Daoy (cell line): Measurements from ENCODE around the gene USP9X. TPM values are rescaled to one million over a fixed set of nuclear protein-coding genes. Genes with fewer than 3 reads are reported as not detected.
"Not testable (repeated sequence)": the region's sequence is repeated elsewhere in the genome, so short reads cannot be mapped to it uniquely, and the experiment has no call there.

ENCODE experiments used
- DNase-seq: peaks from one replicate; pipeline ENCODE4 v3.0.0-alpha.2; 2015; ENCODE audit warnings: low read depth
- total RNA-seq: library from RNA; depleted of rRNA; stranded (reverse); fragments of >200 nt; shearing (Covaris generic); gene quantifications from 2 replicates; pipeline ENCODE4 v1.2.3, GENCODE V29; 2014

The USP9X gene
- total RNA-seq, 1 experiment from 2014 or later = 33.9 TPM

DNA sequence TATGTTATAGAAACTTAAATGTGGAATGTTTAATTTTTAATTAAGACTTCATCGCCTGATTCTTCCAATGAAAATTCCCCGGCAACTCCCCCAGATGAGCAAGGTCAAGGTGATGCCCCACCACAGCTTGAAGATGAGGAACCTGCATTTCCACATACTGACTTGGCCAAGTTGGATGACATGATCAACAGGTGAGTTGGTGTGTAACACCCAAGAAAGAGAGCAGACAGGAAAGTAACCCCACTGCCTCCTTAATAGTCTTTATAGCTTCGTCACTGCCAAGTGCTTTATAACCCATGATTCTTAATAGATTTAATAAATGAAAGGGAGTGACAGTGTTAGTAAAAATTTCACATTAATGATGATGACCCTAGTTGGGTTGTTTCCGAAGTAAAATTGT lies 43.7 kb downstream of the USP9X start:
- no peak for DNase-seq

DNA sequence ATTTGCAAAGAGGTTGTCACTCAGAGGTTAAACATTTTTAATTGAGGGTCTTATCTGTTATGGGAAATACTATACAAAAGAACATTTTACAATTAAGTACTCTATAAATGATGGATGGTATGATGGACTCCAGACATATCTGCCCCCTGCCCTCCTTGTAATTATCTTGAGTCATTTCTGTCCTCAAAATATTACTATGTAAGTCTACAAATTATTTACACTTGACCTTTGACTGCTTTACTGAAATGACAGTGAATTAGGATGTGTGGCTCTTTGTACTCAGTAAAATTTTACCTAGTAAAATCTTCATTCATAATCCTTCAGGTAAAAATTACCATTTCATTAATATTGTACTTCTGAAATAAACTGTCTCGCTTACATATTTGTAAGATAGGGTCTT lies 46.5 kb downstream of the USP9X start:
- DNase-seq = no peak

DNA sequence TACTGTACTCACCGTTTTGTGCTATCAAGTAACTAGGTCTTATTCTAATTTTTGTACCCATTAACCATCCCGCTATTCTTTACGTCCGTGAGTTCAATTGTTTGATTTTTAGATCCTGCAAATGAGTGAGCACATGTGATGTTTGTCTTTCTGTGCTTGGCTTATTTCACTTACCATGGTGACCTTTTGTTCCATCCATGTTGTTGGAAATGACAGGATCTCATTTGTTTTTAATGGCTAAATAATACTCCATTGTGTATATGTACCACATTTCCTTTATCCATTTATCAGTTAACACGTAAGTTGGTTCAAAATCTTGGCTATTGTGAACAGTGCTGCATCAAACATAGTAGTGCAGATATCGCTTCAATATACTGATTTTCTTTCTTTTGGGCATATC lies 48.3 kb downstream of the USP9X start:
- DNase-seq = no peak

DNA sequence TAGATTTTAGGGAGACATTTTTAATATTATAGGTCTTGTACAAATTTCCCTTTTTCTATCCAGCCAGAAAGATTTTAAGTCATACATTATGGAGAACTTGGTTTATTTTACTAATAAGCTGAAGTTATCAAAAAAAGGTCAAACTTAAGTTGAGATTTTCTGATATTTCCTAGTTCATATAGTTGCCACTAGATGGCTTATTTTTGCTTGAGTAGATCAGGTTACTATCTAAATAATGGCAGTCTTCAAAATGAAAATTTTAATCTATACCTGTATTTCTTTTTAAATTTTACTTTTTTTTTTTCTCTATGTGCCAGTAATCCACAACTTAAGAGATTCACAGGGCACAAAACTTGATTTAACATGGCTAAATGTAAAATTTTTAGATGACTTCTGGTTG lies 52.3 kb downstream of the USP9X start:
- DNase-seq = no peak

DNA sequence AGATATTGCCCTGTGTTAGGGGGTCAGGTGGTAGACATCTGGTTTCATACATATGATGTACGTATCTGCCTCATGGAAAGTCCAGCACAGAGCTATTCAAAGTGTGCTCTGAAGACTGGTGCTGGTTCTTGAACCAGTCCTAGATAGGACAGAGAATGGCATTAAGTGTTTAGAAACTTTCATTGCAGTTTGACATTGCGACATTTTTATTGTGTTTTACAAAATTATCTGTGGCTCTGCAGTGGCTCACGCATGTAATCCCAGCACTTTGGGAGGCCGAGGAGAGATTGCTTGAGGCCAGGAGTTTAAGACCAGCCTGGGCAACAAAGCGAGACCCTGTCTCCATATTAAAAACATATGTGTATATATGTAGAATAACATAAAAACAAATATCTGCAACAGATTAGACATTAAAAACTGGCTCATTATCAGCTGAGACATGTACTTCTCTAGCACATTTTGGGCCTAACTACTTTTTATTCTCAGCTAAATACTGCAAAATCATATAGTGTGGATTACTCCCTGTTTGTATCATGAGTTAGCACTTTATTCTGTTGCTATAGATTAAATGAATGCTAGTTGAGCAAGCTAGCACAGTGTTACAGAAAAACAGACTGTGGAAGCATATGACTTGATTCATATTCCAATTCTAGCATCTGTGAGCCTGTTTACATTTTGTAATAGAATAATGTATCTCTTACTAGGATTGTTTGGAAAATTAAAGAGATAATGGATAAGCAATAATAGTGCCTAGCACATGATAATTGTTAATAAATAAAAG lies 57.1 kb downstream of the USP9X start:
- DNase-seq = no peak

DNA sequence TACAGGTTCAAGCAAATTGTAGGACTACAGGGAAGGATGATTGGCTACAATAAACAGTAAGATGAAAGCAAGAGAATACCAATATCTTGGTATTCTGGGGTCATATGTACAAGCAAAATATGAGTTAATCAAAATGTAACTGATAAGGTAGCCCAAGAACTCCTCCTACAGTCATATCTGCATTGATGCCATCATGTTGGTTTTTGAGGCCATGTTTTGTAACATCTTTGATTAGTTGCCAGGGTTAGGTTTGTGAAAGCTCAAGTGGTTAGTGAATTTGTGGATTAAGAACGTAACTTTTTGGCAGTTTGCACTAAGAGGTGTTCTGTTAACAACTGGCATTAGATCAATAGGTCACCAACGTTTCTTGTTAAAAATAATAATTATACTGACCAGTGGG lies 59.6 kb downstream of the USP9X start:
- no peak for DNase-seq

DNA sequence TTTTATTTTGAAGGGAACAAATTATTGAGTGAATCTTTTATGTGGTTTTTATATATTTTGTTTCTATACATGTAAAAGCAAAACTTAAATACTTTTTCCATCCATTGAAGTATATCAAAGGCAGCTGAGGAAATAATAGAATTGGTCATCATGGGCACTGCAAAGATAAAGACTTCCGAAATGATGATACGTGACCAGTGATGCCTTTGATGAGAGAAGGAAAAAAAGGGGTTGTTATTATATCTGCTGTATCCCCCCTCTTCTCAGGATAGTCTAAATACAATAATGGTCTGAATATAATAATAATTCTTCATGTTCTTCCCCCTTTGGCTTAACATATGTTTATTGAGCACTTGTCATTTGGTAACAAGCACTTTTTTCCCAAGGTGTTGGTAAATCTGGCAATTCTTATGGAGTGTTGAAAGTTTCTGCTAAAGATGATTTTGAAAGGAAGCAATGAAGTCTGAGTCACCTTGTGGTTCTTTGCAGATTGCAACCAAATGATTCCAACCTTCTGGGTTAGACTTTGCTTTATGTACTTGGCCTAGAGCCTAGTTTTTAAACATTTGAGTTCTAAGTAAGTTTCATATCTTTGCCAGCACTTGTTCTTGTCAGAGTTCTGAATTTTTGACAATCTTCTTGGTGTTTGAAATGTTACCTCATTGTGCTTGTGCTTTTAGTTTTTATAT lies 60.8 kb downstream of the USP9X start:
- DNase-seq = peak; percentile 49

DNA sequence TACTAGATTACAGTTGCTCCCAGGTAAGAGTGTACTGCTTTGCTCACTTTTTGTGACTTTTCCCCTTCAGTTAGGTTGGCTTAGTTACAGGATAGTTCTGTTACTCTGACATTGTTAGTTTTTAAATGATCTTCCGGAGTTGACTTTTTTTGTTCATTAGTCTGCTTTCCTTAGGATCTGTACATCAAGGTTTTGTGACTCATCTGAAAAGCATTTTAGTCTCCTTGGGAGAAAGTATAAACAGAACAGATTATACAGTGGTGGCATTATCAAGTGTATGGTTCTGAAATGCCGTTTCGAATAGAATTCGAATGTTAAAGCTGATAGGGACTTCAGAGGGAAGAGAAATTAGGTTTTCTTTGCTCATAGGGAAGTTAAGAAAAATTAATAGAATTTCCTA lies 63.3 kb downstream of the USP9X start:
- DNase-seq = peak; percentile 24

DNA sequence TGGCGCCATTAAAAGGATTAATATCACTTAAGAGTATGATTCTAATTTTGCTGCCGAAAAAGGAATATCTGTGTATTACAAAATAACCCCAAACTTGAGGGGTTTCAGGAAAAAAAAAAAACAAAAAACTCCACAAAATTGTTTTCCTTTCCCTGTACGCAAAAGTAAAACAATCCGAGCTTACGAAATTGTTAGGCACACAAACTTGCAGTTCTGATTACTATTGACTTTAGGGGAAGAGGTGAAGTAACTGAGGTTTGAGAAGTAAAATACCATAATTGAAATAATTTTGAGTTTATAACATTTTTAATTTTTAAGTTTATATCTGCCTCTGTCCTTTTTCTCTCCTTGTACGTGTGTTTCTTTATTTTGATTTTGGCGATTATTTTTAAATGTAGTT lies 64.8 kb downstream of the USP9X start:
- DNase-seq = no peak

DNA sequence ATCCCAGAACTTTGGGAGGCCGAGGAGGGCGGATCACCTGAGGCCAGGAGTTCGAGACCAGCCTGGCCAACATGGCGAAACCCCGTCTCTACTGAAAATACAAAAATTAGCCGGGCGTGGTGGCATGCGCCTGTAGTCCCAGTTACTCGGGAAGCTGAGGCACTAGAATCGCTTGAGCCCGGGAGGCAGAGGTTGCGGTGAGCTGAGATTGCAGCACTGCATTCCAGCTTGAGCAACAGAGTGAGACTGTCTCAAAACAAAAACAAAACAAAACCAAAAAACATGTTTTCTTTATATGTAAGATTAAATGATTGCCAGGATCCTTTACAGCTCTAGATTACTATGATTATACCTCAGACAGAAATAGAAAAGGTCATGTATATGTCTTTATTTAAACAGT lies 66.5 kb downstream of the USP9X start:
- DNase-seq = not testable (repeated sequence)

DNA sequence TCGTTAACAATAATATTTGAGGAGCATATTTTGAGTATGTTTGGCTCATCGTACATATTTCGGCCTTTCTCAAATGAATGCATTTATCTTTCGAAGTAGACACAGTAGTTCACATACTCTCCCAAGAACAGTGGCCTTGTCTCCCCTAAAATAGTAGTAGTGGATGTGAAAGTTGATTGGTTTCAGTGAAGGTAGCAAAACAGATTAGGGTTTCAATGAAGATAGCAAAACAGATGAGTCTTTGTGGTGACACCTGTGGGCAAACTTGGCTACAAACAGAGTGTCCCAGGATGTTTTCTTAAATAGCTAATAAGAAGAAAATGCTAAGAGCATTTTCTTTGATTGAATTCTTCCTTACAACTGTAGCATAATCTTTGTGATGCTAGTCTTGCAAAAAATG lies 67.0 kb downstream of the USP9X start:
- DNase-seq = no peak

DNA sequence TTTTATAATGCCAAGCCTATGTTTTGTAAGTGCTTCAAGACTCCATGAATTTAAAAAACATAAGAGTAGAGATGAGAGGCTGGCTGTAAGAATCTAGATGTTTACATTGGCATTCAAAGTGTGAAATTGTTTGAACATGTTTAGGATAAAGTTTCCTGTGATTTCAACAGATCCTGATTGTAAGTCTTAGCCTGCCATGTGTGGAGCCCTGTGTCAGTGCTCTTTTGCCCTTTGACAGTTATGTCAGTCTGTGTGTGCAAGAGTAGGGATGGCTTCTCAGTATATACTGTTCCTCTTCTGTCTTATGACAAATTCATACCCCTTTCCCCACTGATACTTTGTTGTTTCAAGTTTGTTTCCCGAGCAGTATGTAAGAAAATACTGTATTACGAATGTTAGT lies 68.2 kb downstream of the USP9X start:
- DNase-seq = no peak

DNA sequence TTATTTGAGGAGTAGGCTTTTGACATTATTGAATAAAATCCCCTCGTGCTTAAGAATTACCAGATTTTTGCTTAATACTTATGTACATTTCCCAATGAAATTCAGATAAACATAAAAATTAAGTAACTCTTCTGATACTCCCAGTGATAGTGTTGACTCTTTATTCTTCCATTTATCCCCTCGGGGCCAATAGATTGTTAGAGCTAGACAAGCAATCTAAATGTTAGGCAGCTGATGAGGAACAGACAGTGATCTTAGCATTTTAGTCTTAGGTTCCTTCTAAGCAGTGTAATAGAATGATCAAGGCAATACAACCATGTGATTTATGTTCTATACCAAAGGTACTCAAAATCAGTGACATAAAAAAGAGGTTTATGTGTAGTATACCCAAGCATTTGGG lies 68.7 kb downstream of the USP9X start:
- no peak for DNase-seq

DNA sequence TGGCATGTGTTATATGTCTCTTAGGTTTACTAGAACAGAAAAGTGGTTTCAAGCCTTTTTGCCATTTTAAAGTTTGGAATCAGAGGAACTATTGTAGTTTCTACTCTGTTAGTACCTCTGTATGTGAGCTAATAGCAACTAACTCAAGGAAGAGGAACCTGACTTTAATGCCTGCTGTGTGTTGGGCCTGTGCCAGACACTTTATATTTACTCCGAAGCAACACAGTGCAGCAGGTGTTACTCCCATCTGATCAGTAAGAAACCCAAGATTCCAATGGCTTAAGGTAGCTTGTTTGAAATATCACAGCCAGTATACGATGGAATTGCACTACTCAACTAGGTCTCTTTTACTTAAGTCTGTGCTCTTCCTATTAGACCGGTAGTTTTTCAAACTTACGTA lies 79.2 kb downstream of the USP9X start:
- no peak for DNase-seq

DNA sequence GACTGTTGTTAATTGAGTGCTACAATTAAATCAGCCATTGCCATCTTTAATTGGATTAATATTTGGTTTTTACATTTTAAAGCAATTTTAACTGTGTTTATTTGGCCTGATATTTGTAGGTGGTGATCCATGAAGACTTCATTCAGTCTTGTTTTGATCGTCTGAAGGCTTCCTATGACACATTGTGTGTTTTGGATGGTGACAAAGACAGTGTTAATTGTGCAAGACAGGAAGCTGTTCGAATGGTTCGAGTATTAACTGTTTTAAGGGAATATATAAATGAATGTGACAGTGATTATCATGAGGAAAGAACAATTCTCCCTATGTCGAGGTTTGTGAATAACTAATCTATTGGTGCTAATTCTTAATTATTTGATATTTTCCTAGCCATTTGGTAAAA lies 82.6 kb downstream of the USP9X start:
- no peak for DNase-seq

DNA sequence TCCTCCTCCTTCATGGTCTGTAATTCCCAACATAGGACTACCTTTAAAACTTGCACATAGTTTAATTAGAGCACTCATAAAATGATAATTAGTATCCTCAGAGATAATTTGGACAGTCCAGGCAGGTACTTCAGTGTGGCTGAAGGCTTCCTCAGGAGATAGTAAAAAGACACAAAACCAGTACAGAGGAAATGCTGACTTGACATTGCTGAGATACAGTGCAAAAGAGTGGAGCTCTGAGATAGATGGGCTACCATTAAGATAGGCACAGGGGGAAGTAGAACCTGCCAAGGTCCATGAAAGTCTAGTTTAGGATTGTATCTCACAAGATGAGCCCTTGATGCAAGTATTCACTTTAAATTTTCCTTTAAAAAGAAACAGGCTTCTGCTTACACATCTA lies 91.0 kb downstream of the USP9X start:
- DNase-seq = no peak

DNA sequence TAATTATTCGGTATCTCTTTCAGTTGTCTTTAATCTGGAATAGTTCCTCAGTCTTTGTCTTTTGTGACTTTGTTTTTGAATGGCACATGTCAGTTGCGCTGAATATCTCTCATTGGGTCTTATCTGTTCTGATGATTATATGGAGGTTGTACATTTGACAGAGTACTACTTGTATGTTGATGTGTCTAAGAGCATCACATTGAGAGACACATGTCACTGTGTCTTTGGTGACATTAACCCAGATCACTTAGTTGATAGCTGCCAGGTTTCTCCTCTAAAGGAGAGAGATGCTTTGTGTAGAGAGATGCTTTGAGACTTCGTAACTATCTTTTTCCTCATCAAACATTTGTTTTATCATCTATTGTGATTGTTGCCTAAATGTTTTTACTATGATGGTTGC lies 92.1 kb downstream of the USP9X start:
- no peak for DNase-seq

DNA sequence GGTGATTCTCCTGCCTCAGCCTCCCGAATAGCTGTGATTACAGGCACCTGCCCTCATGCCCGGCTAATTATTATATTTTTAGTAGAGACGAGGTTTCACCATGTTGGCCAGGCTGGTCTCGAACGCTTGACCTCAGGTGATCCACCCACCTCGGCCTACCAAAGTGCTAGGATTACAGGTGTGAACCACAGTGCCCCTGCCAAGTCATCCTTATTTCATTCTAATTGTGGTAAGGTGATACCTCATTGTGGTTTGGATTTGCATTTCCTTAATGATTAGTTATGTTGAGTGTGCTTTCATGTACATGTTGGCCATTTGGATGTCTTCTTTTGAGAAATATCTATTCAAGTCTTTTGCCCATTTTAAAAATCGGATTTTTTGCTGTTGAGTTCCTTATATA lies 93.0 kb downstream of the USP9X start:
- DNase-seq = no peak

DNA sequence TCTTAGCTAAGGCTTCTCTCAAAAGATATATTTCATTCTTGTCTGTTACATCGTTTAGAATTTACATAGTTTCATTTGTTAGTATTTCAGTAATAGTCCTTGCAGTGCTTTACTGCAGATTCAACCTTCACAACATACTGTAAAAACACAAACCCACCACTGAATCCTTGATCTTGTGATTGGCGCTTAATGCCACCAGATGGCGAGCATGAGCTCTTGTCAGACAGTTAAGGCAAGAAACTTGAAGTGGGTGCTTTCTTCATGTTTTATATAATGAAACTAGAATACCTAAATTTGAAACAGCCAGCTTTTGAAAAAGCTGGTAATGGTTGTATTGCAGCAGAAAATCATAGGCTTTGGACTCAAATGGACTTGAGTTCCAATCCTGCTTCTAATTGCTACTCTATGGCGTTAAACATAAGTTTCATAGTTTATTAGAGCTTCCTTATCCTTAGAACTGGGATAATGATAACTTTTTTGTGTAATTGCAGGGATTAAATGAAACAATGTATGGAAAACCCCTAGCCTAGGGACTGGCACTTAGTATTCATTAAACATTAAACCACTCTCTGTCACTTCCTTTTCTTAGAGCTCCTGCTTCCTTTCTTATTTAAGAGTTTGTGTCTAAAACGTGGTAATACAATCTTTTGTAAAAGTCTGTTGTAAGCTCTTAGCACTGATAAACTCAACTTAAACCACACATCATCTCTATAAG lies 95.1 kb downstream of the USP9X start:
- peak; percentile 34 for DNase-seq

DNA sequence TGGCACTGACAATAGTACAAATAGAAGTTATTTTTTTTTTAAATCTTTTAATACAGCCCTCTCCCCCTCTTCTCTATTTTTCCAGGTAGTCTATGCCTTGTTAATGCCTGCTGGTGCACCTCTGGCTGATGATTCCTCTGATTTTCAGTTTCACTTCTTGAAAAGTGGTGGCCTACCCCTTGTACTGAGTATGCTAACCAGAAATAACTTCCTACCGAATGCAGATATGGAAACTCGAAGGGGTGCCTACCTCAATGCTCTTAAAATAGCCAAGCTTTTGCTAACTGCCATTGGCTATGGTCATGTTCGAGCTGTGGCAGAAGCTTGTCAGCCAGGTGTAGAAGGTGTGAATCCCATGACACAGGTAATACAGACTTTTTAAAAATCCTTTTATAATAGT lies 99.1 kb downstream of the USP9X start:
- DNase-seq = no peak

DNA sequence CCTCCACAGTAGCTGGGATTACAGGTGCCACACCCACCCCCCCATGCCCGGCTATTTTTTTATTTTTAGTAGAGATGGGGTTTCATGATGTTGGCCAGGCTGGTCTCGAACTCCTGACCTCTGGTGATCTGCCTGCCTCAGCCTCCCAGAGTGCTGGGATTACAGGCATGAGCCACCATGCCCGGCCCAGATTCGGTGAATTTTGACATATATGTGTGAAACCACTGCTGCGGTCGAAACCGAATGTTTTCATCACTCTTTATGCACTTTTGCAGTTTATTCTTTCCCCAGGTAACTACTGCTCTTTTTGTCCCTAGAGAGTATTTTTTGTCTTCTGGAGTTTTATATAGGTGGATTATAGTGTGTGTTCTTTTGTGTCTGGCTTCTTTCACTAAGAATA lies 101.7 kb downstream of the USP9X start:
- not testable (repeated sequence) for DNase-seq

DNA sequence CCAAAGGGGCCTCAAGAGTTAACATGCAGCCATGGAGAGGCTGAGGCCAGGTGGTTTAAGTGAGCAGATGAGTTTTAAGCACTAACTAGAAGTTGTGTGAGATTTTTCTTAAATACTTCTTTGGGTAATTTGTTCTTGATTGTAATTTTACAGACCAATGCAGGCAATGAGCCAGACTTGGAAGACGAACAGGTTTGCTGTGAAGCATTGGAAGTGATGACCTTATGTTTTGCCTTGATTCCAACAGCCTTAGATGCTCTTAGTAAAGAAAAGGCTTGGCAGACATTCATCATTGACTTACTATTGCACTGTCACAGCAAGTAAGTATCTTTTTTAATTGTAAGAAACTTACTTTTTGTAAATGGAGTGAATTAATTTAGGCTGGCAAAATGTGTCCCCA lies 103.9 kb downstream of the USP9X start:
- no peak for DNase-seq

DNA sequence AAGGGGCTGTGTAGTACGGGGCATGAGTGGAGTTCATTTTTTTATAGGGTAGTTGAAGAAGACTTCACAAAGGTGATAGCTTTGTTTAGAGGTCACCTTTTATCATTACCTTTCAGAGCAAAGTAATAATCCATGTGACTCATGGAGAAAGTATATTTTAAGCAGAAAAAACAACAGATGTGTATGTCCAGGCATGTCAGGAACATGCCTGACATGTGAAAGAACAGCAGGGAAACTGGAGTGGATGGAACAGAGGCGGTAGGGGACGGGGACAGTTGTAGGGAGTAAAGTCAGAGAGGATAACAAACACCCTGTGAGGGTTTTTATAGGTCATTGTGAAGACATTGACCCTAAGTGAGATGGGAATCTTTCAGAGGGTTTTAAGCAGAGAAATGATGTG lies 107.6 kb downstream of the USP9X start:
- no peak for DNase-seq
